IMR-90 (cell line): ENCODE measurements around the gene SPARCL1. TPM values are rescaled to one million over a fixed set of nuclear protein-coding genes. Genes with fewer than 3 reads are reported as not detected.

Experiments used
- ATAC-seq: fragments of 200-7000 bp; cut with Tn5 transposase; 2 replicates; pipeline ENCODE4 v1.9.1; 2020; ENCODE audit warnings: low read depth, mild to moderate bottlenecking, moderate library complexity
- BruUV-seq: library from RNA; stranded (reverse); fragments of 400-500 nt; replicated peaks from 2 replicates; lab custom pipeline; 2021; lab: Mats Ljungman, UMichigan
- CTCF ChIA-PET: fragments of 300-600 bp; formaldehyde crosslinking; extraction: SDS; loops from one replicate; lab custom pipeline; 2021; ENCODE audit warnings: antibody characterized with exemption; lab: Yijun Ruan, JAX
- POLR2A ChIA-PET: fragments of 300-600 bp; sonication (Branson Sonifier 250); formaldehyde crosslinking; loops from one replicate; lab custom pipeline; 2022; ENCODE audit warnings: antibody characterized with exemption; ENCODE audit not compliant: unreplicated experiment; lab: Charles Lee
- DNase-seq: peaks from one replicate; pipeline ENCODE4 v3.0.0; 2013
- H2AFZ ChIP-seq: replicated peaks from 2 replicates; pipeline ENCODE3; 2013; ENCODE audit warnings: low read length, mild to moderate bottlenecking; ENCODE audit not compliant: poor library complexity
- H2AK5ac ChIP-seq: 2 replicates; pipeline ENCODE4 v1.6.1; 2013; ENCODE audit warnings: low read depth, low read length, inconsistent platforms
- H2AK9ac ChIP-seq: replicated peaks from 2 replicates; pipeline ENCODE3; 2013; ENCODE audit warnings: mild to moderate bottlenecking, low read depth, low read length, moderate library complexity; ENCODE audit not compliant: poor library complexity
- H2BK120ac ChIP-seq: 2 replicates; pipeline ENCODE4 v1.6.1; 2013; ENCODE audit warnings: low read depth, low read length, inconsistent platforms
- H2BK15ac ChIP-seq: 3 replicates; pipeline ENCODE4 v1.6.1; 2013; ENCODE audit warnings: low read depth, low read length, inconsistent platforms
- H2BK20ac ChIP-seq: 2 replicates; pipeline ENCODE4 v1.6.1; 2013; ENCODE audit warnings: low read depth, mild to moderate bottlenecking, inconsistent platforms, low read length, moderate library complexity
- H2BK5ac ChIP-seq: 2 replicates; pipeline ENCODE4 v1.6.1; 2013; ENCODE audit warnings: mild to moderate bottlenecking, low read depth, low read length, inconsistent platforms; ENCODE audit not compliant: poor library complexity, severe bottlenecking
- H3K14ac ChIP-seq: replicated peaks from 2 replicates; pipeline ENCODE4 v1.6.1; 2013; ENCODE audit warnings: low read depth, low read length, inconsistent platforms
- H3K18ac ChIP-seq: 2 replicates; pipeline ENCODE4 v1.6.1; 2013; ENCODE audit warnings: low read depth, low read length, control low read depth
- H3K23ac ChIP-seq: 2 replicates; pipeline ENCODE4 v1.6.1; 2013; ENCODE audit warnings: low read depth, low read length, inconsistent platforms
- H3K27ac ChIP-seq: 2 replicates; pipeline ENCODE4 v1.5.1; 2013; ENCODE audit warnings: mild to moderate bottlenecking, control low read depth, low read length; ENCODE audit not compliant: insufficient read depth
- H3K27me3 ChIP-seq: 2 replicates; pipeline ENCODE4 v1.6.1; 2013; ENCODE audit warnings: low read length; ENCODE audit not compliant: control insufficient read depth, insufficient read depth
- H3K36me3 ChIP-seq: 2 replicates; pipeline ENCODE4 v1.6.1; 2013; ENCODE audit warnings: low read length, mixed read lengths; ENCODE audit not compliant: control insufficient read depth, insufficient read depth
- H3K4ac ChIP-seq: 2 replicates; pipeline ENCODE4 v1.6.1; 2013; ENCODE audit warnings: low read depth, low read length, inconsistent platforms
- H3K4me1 ChIP-seq: 2 replicates; pipeline ENCODE4 v1.6.1; 2013; ENCODE audit warnings: low read length, mixed read lengths; ENCODE audit not compliant: control insufficient read depth, insufficient read depth
- H3K4me2 ChIP-seq: 2 replicates; pipeline ENCODE4 v1.6.1; 2013; ENCODE audit warnings: low read depth, mild to moderate bottlenecking, control low read depth, low read length, moderate library complexity
- H3K4me3 ChIP-seq: 2 replicates; pipeline ENCODE4 v1.5.1; 2013; ENCODE audit warnings: low read depth, mild to moderate bottlenecking, control low read depth, low read length, moderate library complexity; ENCODE audit not compliant: insufficient read depth
- H3K56ac ChIP-seq: 2 replicates; pipeline ENCODE4 v1.6.1; 2013; ENCODE audit warnings: low read length, inconsistent platforms; ENCODE audit not compliant: insufficient read depth; ENCODE audit errors: extremely low read depth
- H3K79me1 ChIP-seq, 2 experiments: 2 replicates each; pipeline ENCODE4 v1.6.1; 2013; ENCODE audit warnings: low read length in 2 of 2, inconsistent platforms in 1 of 2, low read depth in 1 of 2
- H3K9ac ChIP-seq: 2 replicates; pipeline ENCODE4 v1.6.1; 2013; ENCODE audit warnings: low read depth, low read length, control low read depth
- H3K9me1 ChIP-seq: 2 replicates; pipeline ENCODE4 v1.6.1; 2013; ENCODE audit warnings: low read length, inconsistent platforms; ENCODE audit not compliant: insufficient read depth
- H3K9me3 ChIP-seq: 2 replicates; pipeline ENCODE4 v1.6.1; 2013; ENCODE audit warnings: low read length; ENCODE audit not compliant: control insufficient read depth, insufficient read depth
- H4K20me1 ChIP-seq: 2 replicates; pipeline ENCODE4 v1.6.1; 2013; ENCODE audit warnings: low read length, inconsistent platforms; ENCODE audit not compliant: insufficient read depth
- H4K5ac ChIP-seq: 2 replicates; pipeline ENCODE4 v1.6.1; 2013; ENCODE audit warnings: mild to moderate bottlenecking, low read depth, low read length, control low read depth
- H4K8ac ChIP-seq, 2 experiments: 2 replicates each; pipeline ENCODE4 v1.6.1; 2013; ENCODE audit warnings: low read depth in 2 of 2, low read length in 2 of 2, control low read depth in 1 of 2, inconsistent platforms in 1 of 2
- H4K91ac ChIP-seq: 2 replicates; pipeline ENCODE4 v1.6.1; 2013; ENCODE audit warnings: low read depth, low read length, inconsistent platforms; ENCODE audit not compliant: insufficient read depth
- CEBPB ChIP-seq: IDR thresholded peaks from 2 replicates; pipeline ENCODE4 v1.6.1; 2012; ENCODE audit warnings: low read depth, low read length, improper control_type of control experiment
- CHD1 ChIP-seq: IDR thresholded peaks from 2 replicates; pipeline ENCODE4 v1.6.1; 2012; ENCODE audit warnings: low read depth, low read length, improper control_type of control experiment
- CTCF ChIP-seq: conservative IDR thresholded peaks from 2 replicates; pipeline ENCODE4 v1.5.1; 2012; ENCODE audit warnings: mild to moderate bottlenecking, low read depth, low read length, improper control_type of control experiment
- ELK1 ChIP-seq: fragments of 150-350 bp; IDR thresholded peaks from 2 replicates; pipeline ENCODE4 v1.6.1; 2016; ENCODE audit warnings: low read depth, mild to moderate bottlenecking, low read length, moderate library complexity, borderline replicate concordance
- FOS ChIP-seq: fragments of 150-350 bp; IDR thresholded peaks from 2 replicates; pipeline ENCODE4 v1.6.1; 2016; ENCODE audit warnings: low read depth, low read length
- MAFK ChIP-seq: IDR thresholded peaks from 2 replicates; pipeline ENCODE4 v1.6.1; 2012; ENCODE audit warnings: low read depth, low read length, improper control_type of control experiment
- MAZ ChIP-seq: IDR thresholded peaks from 2 replicates; pipeline ENCODE4 v1.6.1; 2012; ENCODE audit warnings: low read depth, mild to moderate bottlenecking, low read length, improper control_type of control experiment, moderate library complexity, borderline replicate concordance
- NFE2L2 ChIP-seq: fragments of 150-350 bp; IDR thresholded peaks from 2 replicates; pipeline ENCODE4 v1.6.1; 2016; ENCODE audit warnings: low read depth, mild to moderate bottlenecking, low read length
- POLR2A ChIP-seq: IDR thresholded peaks from 2 replicates; pipeline ENCODE4 v1.6.1; 2012; ENCODE audit warnings: mild to moderate bottlenecking, low read depth, low read length
- RAD21 ChIP-seq: IDR thresholded peaks from 2 replicates; pipeline ENCODE4 v1.6.1; 2012; ENCODE audit warnings: low read length, improper control_type of control experiment
- RCOR1 ChIP-seq: IDR thresholded peaks from 2 replicates; pipeline ENCODE4 v1.6.1; 2012; ENCODE audit warnings: mild to moderate bottlenecking, low read length, improper control_type of control experiment; ENCODE audit not compliant: insufficient replicate concordance
- RFX5 ChIP-seq: IDR thresholded peaks from 2 replicates; pipeline ENCODE4 v1.8.0; 2012; ENCODE audit warnings: low read depth, mild to moderate bottlenecking, low read length, moderate library complexity
- SMC3 ChIP-seq: fragments of 150-350 bp; IDR thresholded peaks from 2 replicates; pipeline ENCODE4 v1.6.1; 2016; ENCODE audit warnings: low read depth, mild to moderate bottlenecking, antibody characterized with exemption, low read length, moderate library complexity
- WGBS, 2 experiments: methylation state at CpG; one replicate each; pipeline versions ENCODE4 v1.1.5 to v1.1.7; 2013; ENCODE audit warnings: missing lambda C conversion rate in 2 of 2; ENCODE audit not compliant: insufficient read length in 1 of 2; ENCODE audit errors: extremely low coverage in 2 of 2; 5-methylcytosine and 5-hydroxymethylcytosine counted together
- dilution Hi-C: fragments of 300-500 bp; cut with HindIII; formaldehyde crosslinking; loops from one replicate; pipeline ENCODE4 v1.14.3; 2018; ENCODE audit warnings: low sequenced_read_pairs; ENCODE audit not compliant: unreplicated experiment
- in situ Hi-C: fragments of 300-500 bp; cut with MboI; formaldehyde crosslinking; loops from 3 replicates; pipeline ENCODE4 v1.14.3; 2019; ENCODE audit warnings: low sequenced_read_pairs, inconsistent platforms, mixed read lengths
- intact Hi-C: fragments of 100-400 bp; cut with micrococcal nuclease; formaldehyde crosslinking; loops from 2 replicates; pipeline ENCODE4 v1.10.0; 2022
- polyA plus RNA-seq, 3 experiments: library from polyadenylated mRNA; depleted of rRNA; stranded (reverse); fragments of >200 nt; gene quantifications; 2 replicates each; pipeline ENCODE4 v1.2.3, GENCODE V29; 2012; ENCODE audit warnings: low replicate concordance in 1 of 3
- total RNA-seq: library from RNA; depleted of rRNA; stranded (reverse); fragments of >200 nt; gene quantifications from 2 replicates; pipeline ENCODE4 v1.2.3, GENCODE V29; 2012

SPARCL1 gene
- total and polyA plus RNA-seq, 2 of the 4 experiments (the other 2 are of a cell fraction): not detected

GRCh38 chr4:87517621-87518020 is 11.6 kb downstream of the SPARCL1 start:
- Histone ChIP-seq H3K18ac (no peak overlapping the region), H2BK120ac (no peak overlapping the region), H3K9me1 (0 out of 2 replicates have a peak, but pooled peaks cover 5% of the 10 kb centered on the region), H3K9ac (no peak overlapping the region), H3K23ac (no peak overlapping the region), H3K4ac (no peak overlapping the region), H3K4me1 (peaks cover 3% of the 10 kb centered on the region; the same call in 1 of the 2 replicates), H4K8ac (no peak overlapping the region), H2AK9ac (no peak overlapping the region), H3K27me3 (no peaks in the 10 kb centered on the region; the same call in 1 of the 2 replicates), H3K4me2 (no peak overlapping the region), H4K91ac (no peak overlapping the region), H2BK20ac (no peak overlapping the region), H2AFZ (no peak overlapping the region), H4K20me1 (no peaks in the 10 kb centered on the region), H3K4me3 (no peak overlapping the region), H3K79me1 (no peaks in the 10 kb centered on the region), H3K56ac (no peak overlapping the region), H3K36me3 (no peaks in the 10 kb centered on the region), H2AK5ac (no peak overlapping the region), H3K27ac (no peak overlapping the region), H3K14ac (no peak overlapping the region), H2BK15ac (no peak overlapping the region), H2BK5ac (no peak overlapping the region), H4K5ac (no peak overlapping the region), H3K9me3 (no peaks in the 10 kb centered on the region)
- in situ Hi-C loops: no loop called here
- no peak for ATAC-seq
- DNase-seq: no peak
- dilution Hi-C loops: no loop called here
- BruUV-seq: no TSS peak
- CTCF ChIA-PET: no interaction called here
- intact Hi-C loops: no loop called here
- no peak for TF ChIP-seq CTCF
- TF ChIP-seq RAD21: no peak
- TF ChIP-seq CHD1: no peak
- TF ChIP-seq MAFK: no peak
- no peak for TF ChIP-seq MAZ
- TF ChIP-seq SMC3: no peak
- TF ChIP-seq POLR2A: no peak
- TF ChIP-seq CEBPB: no peak
- no peak for TF ChIP-seq NFE2L2
- no peak for TF ChIP-seq RFX5
- TF ChIP-seq RCOR1: no peak
- TF ChIP-seq ELK1: no peak
- TF ChIP-seq FOS: no peak
- WGBS, 2 experiments: no CpG with 5 or more reads among the region's 2 CpGs
- POLR2A ChIA-PET: no interaction called here
